SW480 (cell line): Measurements from ENCODE around the gene ZCWPW1.
"Not testable (repeated sequence)": the region's sequence is repeated elsewhere in the genome, so short reads cannot be mapped to it uniquely, and the experiment has no call there.

Experiments
- DNase-seq: peaks from one replicate; pipeline ENCODE4 v3.0.0-alpha.2; 2016; ENCODE audit warnings: low spot score

ZCWPW1 gene

DNA sequence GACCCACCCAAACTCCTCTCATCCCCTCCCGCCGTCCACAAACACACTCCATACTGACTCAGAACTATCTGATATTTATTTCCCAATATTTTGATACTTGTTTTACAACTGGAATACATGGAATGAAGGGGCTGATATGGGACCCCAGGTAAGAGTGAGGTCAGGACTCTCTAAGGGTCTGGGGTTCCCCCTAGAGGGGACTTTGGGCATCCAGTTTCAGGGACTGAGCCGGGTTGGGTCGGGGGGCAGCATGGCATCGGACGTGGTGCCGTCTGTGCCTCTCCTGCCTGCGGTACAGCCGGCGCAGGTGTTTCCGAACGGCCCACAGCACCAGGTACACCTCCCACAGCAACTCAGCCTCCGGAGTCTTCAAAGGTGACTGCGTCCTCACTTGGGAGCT, 28.1 kb upstream of the ZCWPW1 start:
- DNase-seq: no peak

DNA sequence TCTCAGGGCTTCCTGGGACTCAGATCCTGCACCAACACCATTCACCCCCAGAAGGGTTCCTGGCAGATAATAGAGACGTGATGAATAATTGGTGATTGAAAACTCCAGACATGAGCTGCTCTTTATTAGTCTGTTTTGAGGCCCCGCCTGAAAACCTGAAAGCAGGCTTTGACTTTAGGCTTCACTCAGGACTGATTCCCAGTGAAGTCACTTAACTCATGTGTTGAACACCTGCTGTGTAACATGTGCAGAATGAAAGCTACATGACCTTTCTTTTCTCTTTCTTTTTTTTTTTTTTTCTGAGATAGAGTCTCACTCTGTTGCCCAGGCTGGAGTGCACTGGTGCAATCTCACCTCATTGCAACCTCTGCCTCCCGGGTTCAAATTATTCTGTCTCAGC, 26.7 kb upstream of the ZCWPW1 start:
- no peak for DNase-seq

DNA sequence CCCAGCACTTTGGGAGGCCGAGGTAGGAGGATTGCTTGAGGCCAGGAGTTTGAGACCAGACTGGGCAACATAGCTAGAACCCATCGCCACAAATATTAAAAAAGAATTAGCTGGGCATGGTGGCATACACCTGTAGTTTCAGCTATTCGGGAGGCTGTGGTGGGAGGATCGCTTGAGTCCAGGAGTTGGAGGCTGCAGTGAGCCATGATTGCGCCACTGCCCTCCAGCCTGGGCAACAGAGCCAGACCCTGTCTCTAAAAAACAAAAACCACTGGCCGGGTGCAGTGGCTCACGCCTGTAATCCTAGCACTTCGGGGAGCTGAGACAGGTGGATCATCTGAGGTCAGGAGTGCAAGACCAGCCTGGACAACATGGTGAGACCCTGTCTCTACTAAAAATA, 25.4 kb upstream of the ZCWPW1 start:
- DNase-seq: not testable (repeated sequence)

DNA sequence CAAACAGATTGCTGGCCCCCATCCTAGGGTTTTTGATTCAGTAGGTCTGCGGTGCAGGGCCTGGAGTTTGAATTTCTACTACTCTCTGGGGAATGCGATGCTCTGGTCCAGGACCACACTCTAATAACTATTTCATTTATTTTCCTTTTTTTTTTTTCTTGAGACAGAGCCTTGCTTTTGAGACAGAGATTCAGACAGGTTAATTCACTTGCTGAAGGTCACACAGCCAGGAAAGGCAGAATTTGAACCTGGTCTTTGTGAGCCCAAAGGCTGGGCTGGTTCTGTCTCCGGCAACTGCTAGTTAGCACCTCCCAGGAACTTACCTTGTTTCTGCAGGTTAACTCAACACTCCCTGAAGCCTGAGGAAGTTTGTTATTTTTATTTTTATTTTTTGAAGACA, 24.0 kb upstream of the ZCWPW1 start:
- no peak for DNase-seq

DNA sequence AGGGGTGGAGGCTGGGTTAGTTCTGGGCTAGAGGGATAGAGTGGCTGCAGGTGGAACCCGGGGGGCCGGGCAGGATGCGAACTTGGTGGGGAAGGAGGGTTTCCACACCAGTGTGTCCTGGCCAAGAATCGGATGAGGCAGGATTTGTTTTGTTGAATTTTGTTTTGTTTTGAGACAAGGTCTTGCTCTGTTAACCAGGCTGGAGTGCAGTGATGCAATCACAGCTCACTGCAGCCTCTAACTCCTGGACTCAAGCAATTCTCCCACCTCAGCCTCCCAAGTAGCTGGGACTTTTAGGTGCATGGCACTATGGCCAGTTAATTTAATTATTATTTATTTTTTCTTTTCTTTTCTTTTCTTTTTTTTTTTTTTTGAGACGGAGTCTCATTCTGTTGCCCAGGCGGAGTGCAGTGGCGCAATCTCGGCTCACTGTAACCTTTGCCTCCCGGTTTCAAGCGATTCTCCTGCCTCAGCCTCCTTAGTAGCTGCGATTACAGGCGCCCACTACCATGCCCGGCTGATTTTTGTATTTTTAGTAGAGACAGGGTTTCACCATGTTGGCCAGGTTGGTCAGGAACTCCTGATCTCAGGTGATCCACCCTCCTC, 20.8 kb upstream of the ZCWPW1 start:
- DNase-seq: no peak

DNA sequence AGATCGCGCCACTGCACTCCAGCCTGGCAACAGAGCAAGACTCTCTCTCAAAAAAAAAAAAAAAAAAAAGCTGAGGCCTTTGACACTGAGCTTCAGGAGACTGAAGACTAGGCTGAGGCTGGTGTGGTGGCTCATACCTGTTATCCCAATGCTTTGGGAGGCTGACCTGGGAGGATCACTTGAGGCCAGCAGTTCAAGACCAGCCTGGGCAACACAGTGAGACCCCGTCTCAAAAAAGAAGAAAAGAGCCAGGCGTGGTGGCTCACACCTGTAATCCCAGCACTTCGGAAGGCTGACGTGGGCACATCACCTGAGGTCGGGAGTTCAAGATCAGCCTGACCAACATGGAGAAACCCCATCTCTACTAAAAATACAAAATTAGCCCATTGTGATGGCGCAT, 18.9 kb upstream of the ZCWPW1 start:
- DNase-seq: not testable (repeated sequence)

DNA sequence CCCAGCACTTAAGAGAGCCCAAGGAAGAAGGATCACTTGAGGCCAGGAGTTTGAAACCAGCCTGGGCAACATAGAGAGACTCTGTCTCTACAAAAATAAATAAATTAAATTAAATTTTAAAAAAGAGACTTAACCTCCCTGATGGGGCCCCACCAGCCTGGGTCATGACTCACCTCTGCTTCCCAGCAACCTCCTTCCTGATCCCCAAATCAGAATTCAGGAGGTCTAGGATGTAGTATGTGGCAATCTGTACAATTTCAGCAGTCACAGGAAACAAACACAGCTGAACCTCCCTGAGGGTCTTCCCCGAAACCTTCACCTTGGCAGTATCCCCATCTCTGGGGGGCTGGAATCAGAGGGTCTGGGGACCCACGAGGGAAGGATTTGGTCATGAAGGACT, 17.5 kb upstream of the ZCWPW1 start:
- no peak for DNase-seq

DNA sequence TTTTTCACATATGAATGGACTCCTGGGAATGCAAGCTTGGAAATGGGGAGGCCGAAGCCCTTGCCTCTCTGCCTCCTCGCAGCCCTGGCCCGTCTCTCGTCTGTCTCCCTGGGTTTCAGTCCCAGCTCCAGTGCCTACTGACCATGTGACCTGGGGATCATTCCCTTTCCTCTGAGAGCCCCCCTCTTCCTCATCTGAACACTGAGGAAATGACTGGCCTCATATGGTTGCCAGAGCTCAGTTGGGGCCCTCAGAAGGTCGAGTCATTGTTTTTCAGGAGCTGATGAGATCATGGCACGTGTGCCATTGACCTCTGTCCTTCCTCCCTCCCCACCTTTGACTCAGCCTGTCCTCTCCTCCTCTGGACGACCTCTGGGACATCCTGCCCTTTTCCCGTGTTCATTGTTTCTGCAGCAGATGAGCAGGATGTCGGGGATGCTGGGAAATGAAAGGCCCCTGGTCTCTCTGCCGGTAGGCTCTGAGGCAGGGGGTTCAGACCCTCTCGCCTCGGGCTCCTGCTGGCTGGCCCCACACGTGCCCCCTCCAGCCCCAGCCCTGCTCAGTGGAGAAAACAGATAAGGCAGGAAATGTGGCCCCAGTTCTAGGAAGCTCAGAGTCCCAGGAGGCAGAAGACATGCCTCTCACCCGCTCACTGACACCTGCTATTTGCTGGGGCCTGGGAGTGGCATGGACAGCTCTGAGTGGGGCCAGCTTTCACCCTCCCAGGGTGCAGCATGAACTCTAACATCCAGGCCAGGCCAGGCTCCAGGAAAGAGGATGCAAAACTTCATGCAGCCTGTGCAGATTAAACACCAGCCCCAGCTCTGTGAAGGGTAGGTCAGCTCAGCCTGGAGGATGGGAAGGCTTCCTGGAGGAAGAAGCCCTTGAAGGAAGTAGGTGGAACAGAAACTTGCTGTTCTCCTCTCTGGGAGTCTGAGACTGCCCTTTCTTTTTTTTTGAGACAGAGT, 16.1 kb upstream of the ZCWPW1 start:
- DNase-seq: peak; percentile 71

DNA sequence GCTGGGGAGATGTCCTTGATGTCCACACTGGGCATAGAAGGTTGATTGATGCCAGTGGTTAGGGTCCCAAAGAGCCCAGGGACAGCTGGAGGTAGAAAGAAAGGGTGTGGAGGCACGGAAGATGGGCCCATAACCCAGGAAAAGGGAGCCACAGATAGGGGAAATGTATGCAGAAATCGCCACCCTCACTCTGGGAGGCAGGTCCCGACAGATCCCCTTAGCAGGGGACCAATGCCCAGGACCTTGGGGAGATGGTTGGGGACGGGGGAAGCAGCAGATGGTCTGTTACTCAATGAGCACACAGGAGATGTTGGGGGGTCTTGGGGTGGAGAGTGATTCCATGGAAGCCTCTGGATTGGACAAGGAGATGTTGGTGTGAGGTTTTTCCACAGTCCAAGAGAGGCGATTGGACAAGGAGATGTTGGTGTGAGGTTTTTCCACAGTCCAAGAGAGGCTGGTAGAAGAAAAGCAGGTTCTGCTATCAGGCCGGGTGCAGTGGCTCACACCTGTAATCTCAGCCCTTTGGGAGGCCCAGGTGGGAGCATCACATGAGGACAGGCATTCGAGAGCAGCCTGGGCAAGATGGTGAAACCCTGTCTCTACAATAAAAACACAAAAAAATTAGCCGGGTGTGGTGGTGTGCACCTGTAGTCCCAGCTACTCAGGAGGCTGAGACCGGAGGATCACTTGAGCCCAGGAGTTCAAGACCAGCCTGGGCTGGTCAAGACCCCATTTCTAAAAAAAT, 14.8 kb upstream of the ZCWPW1 start:
- no peak for DNase-seq

DNA sequence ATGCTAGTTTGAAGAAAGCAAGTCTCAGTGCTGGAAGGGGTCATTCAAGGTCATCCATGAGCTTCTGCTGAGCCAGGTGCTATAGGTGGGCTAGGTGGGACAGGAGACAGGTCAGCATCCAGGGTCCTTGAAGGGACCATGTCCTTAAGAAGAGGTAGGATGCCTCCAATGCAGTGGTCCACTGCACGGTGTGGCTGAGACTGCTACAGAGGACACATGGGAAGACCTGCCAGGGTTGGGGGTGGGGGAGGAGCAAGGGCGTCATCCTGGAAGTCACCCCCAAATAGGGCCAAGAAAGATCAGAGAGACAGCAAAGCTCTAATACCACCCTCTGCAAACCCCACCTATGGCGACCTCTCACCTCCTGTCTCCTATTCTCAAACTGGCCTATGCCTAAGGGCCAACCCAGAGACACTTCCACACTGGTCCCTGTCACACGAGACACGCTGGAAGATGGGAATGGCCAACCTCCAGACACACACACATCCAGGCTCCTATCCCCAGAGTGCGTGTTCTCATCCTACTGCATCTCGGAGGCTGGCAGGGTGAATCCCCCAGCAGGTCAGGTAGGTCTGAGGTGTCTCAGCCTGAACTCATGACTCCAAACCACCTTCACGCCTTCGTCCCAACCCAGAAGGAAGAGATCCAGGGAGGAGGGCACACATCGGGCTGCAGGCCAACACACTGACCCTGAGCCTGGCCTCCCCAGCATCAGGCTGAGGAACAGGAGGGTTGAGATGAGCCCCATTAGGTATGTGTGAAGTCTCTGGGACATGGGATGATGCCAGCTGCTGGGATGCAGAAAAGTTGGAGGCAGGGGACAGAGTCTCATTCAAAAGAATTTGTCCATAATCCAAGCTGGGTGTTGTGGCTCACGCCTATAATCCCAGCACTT, 13.4 kb upstream of the ZCWPW1 start:
- DNase-seq: no peak

DNA sequence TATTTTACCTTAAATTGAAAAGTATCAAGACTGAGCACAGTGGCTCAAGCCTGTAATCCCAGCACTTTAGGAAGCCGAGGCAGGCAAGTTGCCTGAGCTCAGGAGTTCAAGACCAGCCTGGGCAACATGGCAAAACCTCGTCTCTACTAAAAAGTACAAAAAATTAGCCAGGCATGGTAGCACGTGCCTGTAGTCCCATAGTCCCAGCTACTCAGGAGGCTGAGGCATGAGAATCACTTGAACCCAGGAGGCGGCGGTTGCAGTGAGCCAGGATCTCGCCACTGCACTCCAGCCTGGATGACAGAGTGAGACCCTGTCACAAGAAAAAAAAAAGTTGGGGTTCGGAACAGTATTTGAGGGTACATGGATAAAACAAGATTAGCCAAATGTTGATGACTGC, 10.7 kb upstream of the ZCWPW1 start:
- not testable (repeated sequence) for DNase-seq

DNA sequence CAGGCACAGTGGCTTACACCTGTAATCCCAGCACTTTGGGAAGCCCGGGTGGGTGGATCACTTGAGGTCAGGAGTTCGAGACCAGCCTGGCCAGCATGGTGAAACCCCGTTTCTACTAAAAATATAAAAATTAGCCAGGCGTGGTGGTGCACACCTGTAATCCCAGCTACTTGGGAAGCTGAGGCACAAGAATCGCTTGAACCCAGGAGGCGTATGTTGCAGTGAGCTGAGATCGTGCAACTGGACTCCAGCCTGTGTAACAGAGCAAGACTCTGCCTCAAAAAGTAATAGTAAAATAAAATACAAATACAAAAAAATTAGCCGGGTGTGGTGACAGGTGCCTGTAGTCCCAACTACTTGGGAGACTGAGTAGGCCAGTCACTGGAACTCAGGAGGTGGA, 10.2 kb upstream of the ZCWPW1 start:
- not testable (repeated sequence) for DNase-seq

DNA sequence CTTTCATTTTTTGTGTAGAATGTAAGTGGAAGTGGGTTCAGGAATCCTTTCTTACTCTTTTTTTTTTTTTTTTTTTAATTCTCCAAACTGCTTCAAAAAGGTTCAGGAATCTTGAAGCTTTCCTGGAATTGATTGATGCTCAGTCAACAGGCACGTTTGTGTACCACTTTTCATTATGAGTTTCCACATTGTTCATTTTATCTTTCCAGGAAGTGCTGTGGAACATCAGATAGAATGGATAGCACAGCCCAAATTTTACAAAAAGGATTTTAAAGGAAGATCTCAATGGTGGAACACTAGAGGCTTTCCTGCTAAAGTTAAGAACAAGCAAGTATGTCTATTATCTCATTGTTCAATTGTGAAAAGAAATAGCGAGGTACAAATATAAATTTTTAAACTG, 9.7 kb upstream of the ZCWPW1 start:
- DNase-seq: no peak

DNA sequence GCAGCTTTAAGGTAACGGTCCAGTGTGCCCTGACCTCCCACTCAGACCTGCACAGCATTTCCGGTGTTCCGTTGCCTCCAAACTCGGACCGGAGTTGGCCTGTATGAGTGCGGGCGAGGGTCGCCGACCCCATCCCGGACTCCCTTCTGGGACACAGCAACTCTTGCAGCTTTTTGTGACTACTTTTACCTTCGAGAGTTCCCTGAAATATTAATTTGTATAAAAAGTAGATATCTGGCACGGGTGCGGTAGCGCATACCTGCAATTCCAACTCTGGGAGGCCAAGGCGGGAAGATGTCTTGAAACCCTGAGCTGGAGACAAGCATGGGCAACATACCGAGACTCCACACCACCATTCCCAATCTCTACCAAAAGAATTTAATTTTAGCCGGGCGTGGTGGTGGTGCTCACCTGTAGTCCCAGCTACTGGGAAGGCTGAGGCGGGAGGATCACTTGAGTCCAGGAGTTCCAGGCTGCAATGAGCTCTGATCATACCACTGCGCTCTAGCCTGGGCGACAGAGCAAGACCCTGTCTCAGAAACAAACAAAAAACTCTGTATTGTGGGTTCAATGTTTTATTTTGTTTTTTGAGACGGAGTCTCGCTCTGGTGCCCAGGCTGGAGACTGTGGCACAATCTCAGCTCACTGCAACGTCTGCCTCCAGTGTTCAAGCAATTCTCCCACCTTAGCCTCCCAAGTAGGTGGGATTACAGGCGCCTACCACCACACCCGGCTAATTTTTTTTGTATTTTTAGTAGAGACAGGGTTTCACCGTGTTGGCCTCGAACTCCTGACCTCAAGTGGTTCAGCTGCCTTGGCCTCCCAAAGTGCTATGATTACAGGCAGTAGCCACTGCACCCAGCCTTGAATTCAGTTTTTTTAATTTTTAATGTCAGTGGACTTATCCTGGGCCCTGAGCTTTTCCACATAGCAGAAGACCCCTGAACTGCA, 8.9 kb upstream of the ZCWPW1 start:
- no peak for DNase-seq

DNA sequence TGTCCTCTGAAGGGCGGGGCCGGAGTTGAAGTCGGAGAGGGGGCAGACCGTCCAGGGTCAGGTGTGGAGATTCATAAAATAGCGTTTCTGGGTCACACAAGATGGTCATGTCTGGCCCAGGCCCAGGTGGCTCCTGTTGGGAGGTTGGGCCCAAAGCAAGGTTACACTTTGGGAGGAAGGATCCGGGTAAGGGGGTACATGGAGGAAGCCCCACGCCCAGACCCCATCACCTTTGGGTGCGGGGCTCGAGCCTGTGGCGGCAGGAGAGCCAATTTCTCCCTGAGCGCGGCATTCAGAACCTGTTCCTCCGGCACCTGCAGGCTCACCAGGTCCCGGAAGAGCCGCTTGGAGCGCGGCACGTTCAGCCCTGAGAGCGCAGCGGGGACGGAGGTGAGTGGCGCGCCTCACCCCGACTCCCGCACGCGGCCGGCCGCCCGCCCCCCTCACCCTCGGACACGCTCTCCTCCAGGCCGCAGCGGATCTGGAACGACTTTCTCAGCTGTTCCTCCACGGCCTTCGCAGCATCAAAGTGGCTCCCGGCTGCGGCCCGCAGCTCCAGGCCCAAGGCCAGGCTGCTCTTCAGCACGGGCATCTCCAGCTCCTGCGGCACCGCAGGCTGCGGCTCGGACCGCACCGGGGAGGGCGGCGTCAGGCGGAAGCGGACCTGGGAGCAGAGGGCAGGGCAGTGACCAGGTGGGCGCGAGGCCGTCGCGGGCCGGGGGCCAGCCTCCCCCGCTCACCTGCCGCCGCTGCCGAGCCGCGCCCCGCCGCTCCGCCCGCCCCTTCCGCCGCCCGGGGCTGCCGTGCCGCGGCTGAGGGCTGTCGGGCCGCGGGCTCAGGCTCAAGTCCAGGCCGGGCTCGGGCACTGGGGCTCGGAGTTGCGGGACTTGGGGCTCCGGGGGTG, 7.2 kb upstream of the ZCWPW1 start:
- peak; percentile 61 for DNase-seq

DNA sequence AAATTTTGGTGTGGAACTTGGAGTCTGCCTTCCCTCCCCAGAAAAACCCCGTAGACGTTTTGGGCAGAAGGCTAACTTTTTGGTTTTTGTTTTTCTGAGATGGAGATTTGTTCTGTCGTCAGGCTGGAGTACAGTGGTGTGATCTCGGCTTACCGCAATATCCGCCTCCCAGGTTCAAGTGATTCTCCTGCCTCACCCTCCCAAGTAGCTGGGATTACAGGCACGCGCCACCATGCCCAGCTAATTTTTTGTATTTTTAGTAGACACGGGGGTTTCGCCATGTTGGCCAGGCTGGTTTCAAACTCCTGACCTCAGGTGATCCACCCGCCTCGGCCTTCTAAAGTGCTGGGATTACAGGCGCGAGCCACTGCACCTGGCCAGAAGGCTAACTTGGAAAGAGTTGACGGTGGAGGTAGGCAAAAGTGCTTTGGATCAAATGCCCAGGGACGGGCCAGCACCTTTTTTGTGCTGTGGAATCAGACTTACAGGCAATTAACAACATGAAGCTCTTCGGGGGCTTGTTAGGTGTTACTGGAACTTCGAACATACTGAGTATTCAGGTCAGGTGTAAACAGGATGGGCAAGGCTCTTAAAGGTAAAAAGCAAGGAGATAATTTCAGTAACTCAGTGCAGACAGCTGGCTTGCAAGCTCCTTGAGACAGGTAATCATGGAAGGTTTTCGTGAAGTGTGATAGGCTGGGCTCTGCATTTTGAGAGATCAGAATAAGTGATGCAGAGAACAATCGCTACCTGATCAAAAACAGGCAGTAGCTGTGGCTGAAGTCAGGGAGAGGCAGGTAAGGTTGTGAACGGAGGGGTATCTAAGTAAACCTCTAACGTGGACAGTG, 6.0 kb upstream of the ZCWPW1 start:
- no peak for DNase-seq

DNA sequence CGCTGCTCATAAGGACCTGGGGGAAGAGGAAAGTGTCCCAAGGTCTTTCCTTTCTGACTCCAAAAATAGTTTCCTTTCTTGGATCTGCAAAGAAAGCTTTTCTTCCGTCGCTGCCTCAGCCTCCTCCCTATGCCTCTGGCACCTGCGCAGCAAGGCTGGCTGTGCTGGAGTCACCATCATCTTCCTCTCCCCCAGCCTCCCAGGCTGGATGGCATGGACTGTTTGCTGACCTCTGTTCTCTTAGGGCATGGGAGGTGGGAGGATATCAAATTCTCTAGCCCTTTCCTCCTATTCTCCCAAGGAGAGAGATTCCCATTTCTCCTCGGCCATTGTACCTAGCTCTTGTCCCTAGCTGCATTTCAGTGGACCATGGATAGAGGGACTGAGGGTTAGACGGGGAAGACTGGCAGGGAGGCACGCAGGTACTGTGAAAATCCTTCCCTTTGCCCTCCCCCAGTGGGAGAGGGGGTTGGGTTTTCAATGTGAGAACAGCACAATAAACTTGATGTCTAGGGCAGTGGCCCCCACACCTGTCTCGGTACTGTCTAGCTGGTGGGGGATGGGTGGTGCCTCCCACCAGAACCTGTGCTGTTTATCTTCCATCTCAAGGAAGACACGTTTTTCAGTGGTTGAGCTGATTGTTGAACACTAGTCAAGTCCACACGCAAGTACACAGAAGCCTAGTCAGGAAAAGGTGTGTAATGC, 5.2 kb upstream of the ZCWPW1 start:
- DNase-seq: no peak

DNA sequence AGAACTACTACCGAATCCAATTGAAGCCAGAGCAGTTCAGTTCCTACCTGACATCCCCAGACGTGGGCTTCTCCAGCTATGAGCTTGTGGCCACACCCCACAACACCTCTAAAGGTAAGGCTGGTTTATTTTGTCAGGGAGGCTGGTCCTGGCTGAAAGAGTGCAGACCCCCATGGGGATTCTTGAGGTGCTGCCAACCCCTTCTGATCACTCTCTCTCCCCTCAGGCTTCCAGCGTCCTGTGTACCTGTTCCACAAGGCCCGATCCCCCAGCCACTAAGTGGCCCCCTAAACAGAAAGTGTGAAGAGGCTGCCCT, 4.7 kb upstream of the ZCWPW1 start:
- no peak for DNase-seq
